ENCODE measurements around the gene UNK. TPM values are rescaled to one million over a fixed set of nuclear protein-coding genes. Genes with fewer than 3 reads are reported as not detected.

The UNK gene, protein sequence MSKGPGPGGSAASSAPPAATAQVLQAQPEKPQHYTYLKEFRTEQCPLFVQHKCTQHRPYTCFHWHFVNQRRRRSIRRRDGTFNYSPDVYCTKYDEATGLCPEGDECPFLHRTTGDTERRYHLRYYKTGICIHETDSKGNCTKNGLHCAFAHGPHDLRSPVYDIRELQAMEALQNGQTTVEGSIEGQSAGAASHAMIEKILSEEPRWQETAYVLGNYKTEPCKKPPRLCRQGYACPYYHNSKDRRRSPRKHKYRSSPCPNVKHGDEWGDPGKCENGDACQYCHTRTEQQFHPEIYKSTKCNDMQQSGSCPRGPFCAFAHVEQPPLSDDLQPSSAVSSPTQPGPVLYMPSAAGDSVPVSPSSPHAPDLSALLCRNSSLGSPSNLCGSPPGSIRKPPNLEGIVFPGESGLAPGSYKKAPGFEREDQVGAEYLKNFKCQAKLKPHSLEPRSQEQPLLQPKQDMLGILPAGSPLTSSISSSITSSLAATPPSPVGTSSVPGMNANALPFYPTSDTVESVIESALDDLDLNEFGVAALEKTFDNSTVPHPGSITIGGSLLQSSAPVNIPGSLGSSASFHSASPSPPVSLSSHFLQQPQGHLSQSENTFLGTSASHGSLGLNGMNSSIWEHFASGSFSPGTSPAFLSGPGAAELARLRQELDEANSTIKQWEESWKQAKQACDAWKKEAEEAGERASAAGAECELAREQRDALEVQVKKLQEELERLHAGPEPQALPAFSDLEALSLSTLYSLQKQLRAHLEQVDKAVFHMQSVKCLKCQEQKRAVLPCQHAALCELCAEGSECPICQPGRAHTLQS
- total RNA-seq, result 26.7 and 30.9 TPM in 2 replicates
- polyA plus RNA-seq, result 22.3 and 28.2 TPM in 2 replicates

GRCh38 chr17:75784473-75785015 lies at the start of gene UNK:
Gene UNK (plus strand): TSS chr17:75784806. CDS start chr17:75784881, 75 bp downstream.
- H3K4me3 ChIP-seq, result peak within 1 kb of the TSS; percentile 53
- H3K36me3 ChIP-seq (replicated peaks; ENCODE audit: insufficient read depth, low read depth), result no peaks in the 10 kb centered on the region
- H3K4me1 ChIP-seq (ENCODE audit: insufficient read depth), result peaks cover 35% of the 10 kb centered on the region
- no peaks in the 10 kb centered on the region for H3K9me2 ChIP-seq (replicated peaks; ENCODE audit: insufficient read depth)
- TF ChIP-seq EZH2 (IDR thresholded peaks at IDR 0.05; ENCODE audit: borderline replicate concordance) (no peak), EZH2phosphoT487 (IDR thresholded peaks at IDR 0.05; ENCODE audit: low read depth, severe bottlenecking, unreplicated experiment) (no peak), CTCF (IDR thresholded peaks at IDR 0.05; ENCODE audit: poor library complexity) (no peak)
- no peak within 1 kb of the TSS for H2AFZ ChIP-seq
- H4K20me1 ChIP-seq (ENCODE audit: insufficient read depth, poor library complexity, severe bottlenecking), result no peaks in the 10 kb centered on the region
- H3K79me2 ChIP-seq, result peaks cover 44% of the 10 kb centered on the region
- under 1% methylated on average over 35 of the region's 45 CpGs for WGBS (ENCODE audit: low lambda C conversion rate, missing lambda C conversion rate)
- H3K4me2 ChIP-seq, result peak within 1 kb of the TSS; percentile 90
- H3K9me3 ChIP-seq (ENCODE audit: low read depth), result no peaks in the 10 kb centered on the region
- DNase-seq (ENCODE audit: low spot score), result peak; percentile 99
- H3K27ac ChIP-seq, result peak within 1 kb of the TSS; percentile 100
- no peaks in the 10 kb centered on the region for H3K27me3 ChIP-seq

GRCh38 chr17:75736173-75736835 lies 48.3 kb upstream of the UNK start:
- H3K9me2 ChIP-seq (replicated peaks; ENCODE audit: insufficient read depth), result no peaks in the 10 kb centered on the region
- H3K4me1 ChIP-seq (ENCODE audit: insufficient read depth), result no peaks in the 10 kb centered on the region
- H3K4me3 ChIP-seq, result no peak overlapping the region
- DNase-seq (ENCODE audit: low spot score), result peak; percentile 3
- TF ChIP-seq CTCF (IDR thresholded peaks at IDR 0.05; ENCODE audit: poor library complexity), result no peak
- TF ChIP-seq EZH2 (IDR thresholded peaks at IDR 0.05; ENCODE audit: borderline replicate concordance), result no peak
- no peak for TF ChIP-seq EZH2phosphoT487 (IDR thresholded peaks at IDR 0.05; ENCODE audit: low read depth, severe bottlenecking, unreplicated experiment)
- no peaks in the 10 kb centered on the region for H4K20me1 ChIP-seq (ENCODE audit: insufficient read depth, poor library complexity, severe bottlenecking)
- H3K27me3 ChIP-seq, result no peaks in the 10 kb centered on the region
- H3K27ac ChIP-seq, result no peak overlapping the region
- no peaks in the 10 kb centered on the region for H3K9me3 ChIP-seq (ENCODE audit: low read depth)
- H3K36me3 ChIP-seq (replicated peaks; ENCODE audit: insufficient read depth, low read depth), result no peaks in the 10 kb centered on the region
- no peak overlapping the region for H3K4me2 ChIP-seq
- no peaks in the 10 kb centered on the region for H3K79me2 ChIP-seq
- H2AFZ ChIP-seq, result no peak overlapping the region
- 93% methylated on average over 20 of the region's 26 CpGs for WGBS (ENCODE audit: low lambda C conversion rate, missing lambda C conversion rate)

- TF ChIP-seq EZH2phosphoT487 (IDR thresholded peaks at IDR 0.05; ENCODE audit: low read depth, severe bottlenecking, unreplicated experiment) (no peak), CTCF (IDR thresholded peaks at IDR 0.05; ENCODE audit: poor library complexity) (no peak), EZH2 (IDR thresholded peaks at IDR 0.05; ENCODE audit: borderline replicate concordance) (no peak)
- WGBS (ENCODE audit: low lambda C conversion rate, missing lambda C conversion rate), result 88% methylated on average over 13 of the region's 20 CpGs
- no peak overlapping the region for H3K27ac ChIP-seq
Observed at GRCh38 chr17:75737133-75737962, 47.3 kb upstream of the UNK start.

More at GRCh38 chr17:75737133-75737962, 47.3 kb upstream of the UNK start:
- Histone ChIP-seq H2AFZ (no peak overlapping the region), H4K20me1 (ENCODE audit: insufficient read depth, poor library complexity, severe bottlenecking) (no peaks in the 10 kb centered on the region), H3K9me2 (replicated peaks; ENCODE audit: insufficient read depth) (no peaks in the 10 kb centered on the region), H3K9me3 (ENCODE audit: low read depth) (no peaks in the 10 kb centered on the region), H3K36me3 (replicated peaks; ENCODE audit: insufficient read depth, low read depth) (no peaks in the 10 kb centered on the region), H3K4me1 (ENCODE audit: insufficient read depth) (no peaks in the 10 kb centered on the region), H3K79me2 (no peaks in the 10 kb centered on the region), H3K27me3 (no peaks in the 10 kb centered on the region), H3K4me3 (no peak overlapping the region), H3K4me2 (no peak overlapping the region)
- DNase-seq (ENCODE audit: low spot score), result peak; percentile 2
